Glomerular endothelial cell (primary cell): ENCODE results near the gene TIMM50. TPM values are rescaled to one million over a fixed set of nuclear protein-coding genes. Genes with fewer than 3 reads are reported as not detected.

ENCODE experiments used
- DNase-seq: peaks from one replicate; pipeline ENCODE4 v3.0.0-alpha.2; 2011; ENCODE audit warnings: low read depth, low spot score; ENCODE audit errors: extremely low read depth
- total RNA-seq: library from RNA; depleted of rRNA; stranded (reverse); fragments of >200 nt; gene quantifications from 2 replicates; pipeline ENCODE4 v1.2.3, GENCODE V29; 2015

TIMM50 gene
- total RNA-seq, 1 donor from 2014 or later: 64.0 TPM

- DNase-seq: no peak
Measured at GRCh38 chr19:39498798-39499642, 18.4 kb downstream of the TIMM50 start, which contains the start of gene DLL3. TSS of gene DLL3 (plus strand) at chr19:39498947. CDS start at chr19:39498975, 28 bp downstream.

- DNase-seq: no peak
Measured at GRCh38 chr19:39499932-39500331, 19.3 kb downstream of the TIMM50 start.

GRCh38 chr19:39500543-39500942 is 19.9 kb downstream of the TIMM50 start:
- DNase-seq: no peak

GRCh38 chr19:39501340-39501739 is 20.7 kb downstream of the TIMM50 start:
- DNase-seq: no peak

- DNase-seq: no peak
Measured at GRCh38 chr19:39502640-39503417, 22.2 kb downstream of the TIMM50 start.

- no peak for DNase-seq
Measured at GRCh38 chr19:39506598-39506943, 25.9 kb downstream of the TIMM50 start.

- DNase-seq: no peak
Measured at GRCh38 chr19:39506944-39507714, 26.5 kb downstream of the TIMM50 start.

- DNase-seq: no peak
Measured at GRCh38 chr19:39507715-39508364, 27.2 kb downstream of the TIMM50 start.

- no peak for DNase-seq
Measured at GRCh38 chr19:39508629-39509028, 28.0 kb downstream of the TIMM50 start.

- no peak for DNase-seq
Measured at GRCh38 chr19:39509233-39509632, 28.6 kb downstream of the TIMM50 start.

- no peak for DNase-seq
Measured at GRCh38 chr19:39512988-39513387, 32.4 kb downstream of the TIMM50 start.

- no peak for DNase-seq
Measured at GRCh38 chr19:39514840-39515550, 34.4 kb downstream of the TIMM50 start, which contains the start of gene SELENOV. TSS of gene SELENOV (plus strand) at chr19:39515139. CDS start at chr19:39515213, 74 bp downstream.

GRCh38 chr19:39515551-39516191 is 35.0 kb downstream of the TIMM50 start:
- no peak for DNase-seq

GRCh38 chr19:39516270-39516669 is 35.6 kb downstream of the TIMM50 start:
- no peak for DNase-seq

- no peak for DNase-seq
Measured at GRCh38 chr19:39517432-39517831, 36.8 kb downstream of the TIMM50 start.

GRCh38 chr19:39518458-39518857 is 37.8 kb downstream of the TIMM50 start:
- no peak for DNase-seq

GRCh38 chr19:39518975-39519374 is 38.3 kb downstream of the TIMM50 start:
- DNase-seq: no peak

GRCh38 chr19:39520541-39521484 is 40.2 kb downstream of the TIMM50 start:
- no peak for DNase-seq
